Measurements from ENCODE around the gene SLC25A13.
A peak's percentile ranks its signal among the peaks of the same experiment; 100 is the strongest.

SLC25A13 gene

DNA sequence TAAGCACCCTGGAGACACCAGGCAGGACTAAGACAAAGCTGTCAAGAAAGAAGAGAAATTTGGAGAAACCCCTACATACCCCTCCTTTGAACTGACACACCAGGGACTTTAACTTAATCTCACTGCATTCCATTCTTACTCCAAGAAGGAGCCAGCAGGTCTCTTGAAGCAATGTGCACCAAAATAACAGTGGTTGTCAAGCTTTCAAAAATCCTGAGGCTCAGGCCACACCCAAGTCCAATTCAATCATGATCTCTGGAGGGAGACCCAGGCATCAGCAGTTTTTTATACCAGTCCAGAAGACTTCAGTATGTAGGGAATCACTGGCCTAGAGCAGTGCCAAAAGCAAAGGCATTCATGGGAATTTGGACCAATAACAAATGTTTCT is 6.8 kb downstream of the SLC25A13 start:
- no peak for TF ChIP-seq CTCF (conservative IDR thresholded peaks at IDR 0.05; ENCODE audit: control insufficient read depth, insufficient read depth, low read depth, low read length)
- no peak overlapping the region for H3K4me3 ChIP-seq (ENCODE audit: control insufficient read depth, low read depth, low read length)
- no peak for DNase-seq (ENCODE audit: low read depth)

GRCh38 chr7:96314402-96315124 is 7.3 kb downstream of the SLC25A13 start:
- TF ChIP-seq CTCF (conservative IDR thresholded peaks at IDR 0.05; ENCODE audit: control insufficient read depth, insufficient read depth, low read depth, low read length): no peak
- H3K4me3 ChIP-seq (ENCODE audit: control insufficient read depth, low read depth, low read length): no peak overlapping the region
- DNase-seq (ENCODE audit: low read depth): no peak

DNA sequence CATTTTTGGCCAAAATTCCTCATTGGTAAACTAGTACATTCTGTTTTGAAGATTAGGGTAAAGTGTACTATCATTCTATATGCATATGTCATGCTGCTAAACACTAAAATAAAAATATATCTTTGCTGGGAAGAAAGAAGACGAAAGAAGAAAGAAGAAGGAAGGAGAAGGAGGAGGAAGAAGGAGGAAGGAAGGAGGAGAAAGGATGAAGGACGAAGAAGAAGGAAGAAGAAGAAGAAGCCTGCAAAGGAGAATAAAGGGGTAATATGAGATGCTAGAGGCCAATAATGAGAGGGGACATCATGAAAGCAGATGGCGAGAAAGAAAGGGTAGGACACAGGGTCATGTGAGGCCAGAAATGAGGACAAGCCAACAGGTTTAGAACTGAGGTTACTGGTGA is 8.0 kb downstream of the SLC25A13 start:
- DNase-seq (ENCODE audit: low read depth): no peak
- H3K4me3 ChIP-seq (ENCODE audit: control insufficient read depth, low read depth, low read length): no peak overlapping the region
- no peak for TF ChIP-seq CTCF (conservative IDR thresholded peaks at IDR 0.05; ENCODE audit: control insufficient read depth, insufficient read depth, low read depth, low read length)

DNA sequence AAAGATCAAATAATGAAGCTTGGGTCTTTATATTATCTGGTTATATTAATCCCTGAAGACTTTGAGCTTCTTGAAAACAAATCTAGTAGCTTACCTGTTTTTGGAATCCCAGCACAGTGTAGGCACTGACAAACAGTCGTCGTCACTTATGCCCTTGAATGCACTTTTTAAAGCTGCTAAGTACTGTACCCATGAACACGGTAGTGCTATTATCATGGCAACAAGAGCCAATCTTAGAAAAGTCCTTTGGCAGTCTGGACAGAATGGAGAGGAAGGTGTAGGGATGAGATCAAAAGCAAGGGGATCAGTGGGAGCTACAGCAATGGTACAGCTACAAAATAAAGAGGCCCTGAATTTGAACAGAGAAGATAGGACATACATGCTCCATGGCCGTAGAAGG is 9.4 kb downstream of the SLC25A13 start:
- DNase-seq (ENCODE audit: low read depth): no peak
- TF ChIP-seq CTCF (conservative IDR thresholded peaks at IDR 0.05; ENCODE audit: control insufficient read depth, insufficient read depth, low read depth, low read length): no peak
- H3K4me3 ChIP-seq (ENCODE audit: control insufficient read depth, low read depth, low read length): no peak overlapping the region

- no peak for TF ChIP-seq CTCF (conservative IDR thresholded peaks at IDR 0.05; ENCODE audit: control insufficient read depth, insufficient read depth, low read depth, low read length)
Observed at GRCh38 chr7:96311967-96312366, 9.9 kb downstream of the SLC25A13 start.

DNA sequence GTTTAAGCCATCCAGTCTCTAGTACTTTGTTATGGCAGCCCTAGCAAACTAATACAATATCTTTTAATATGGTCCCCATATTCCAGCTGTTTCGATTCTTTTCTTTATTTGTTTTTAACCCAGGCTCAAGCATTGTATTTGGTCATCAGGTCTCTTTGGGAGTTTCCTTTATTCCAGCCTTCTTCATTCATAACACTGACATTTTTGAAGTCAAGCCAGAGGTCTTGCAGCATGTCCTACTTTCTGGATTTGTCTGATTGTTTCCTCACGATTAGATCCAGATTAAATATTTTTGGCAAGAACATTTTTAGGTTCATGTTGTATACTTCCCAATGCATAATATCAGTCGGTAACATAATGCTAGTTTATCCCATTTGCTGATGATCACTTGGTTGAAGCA is 11.8 kb downstream of the SLC25A13 start:
- DNase-seq (ENCODE audit: low read depth): peak; percentile 71
- no peak for TF ChIP-seq CTCF (conservative IDR thresholded peaks at IDR 0.05; ENCODE audit: control insufficient read depth, insufficient read depth, low read depth, low read length)
- H3K4me3 ChIP-seq (ENCODE audit: control insufficient read depth, low read depth, low read length): no peak overlapping the region

More at GRCh38 chr7:96311967-96312366, 9.9 kb downstream of the SLC25A13 start:
- peak; percentile 44 for DNase-seq (ENCODE audit: low read depth)
- H3K4me3 ChIP-seq (ENCODE audit: control insufficient read depth, low read depth, low read length): no peak overlapping the region

DNA sequence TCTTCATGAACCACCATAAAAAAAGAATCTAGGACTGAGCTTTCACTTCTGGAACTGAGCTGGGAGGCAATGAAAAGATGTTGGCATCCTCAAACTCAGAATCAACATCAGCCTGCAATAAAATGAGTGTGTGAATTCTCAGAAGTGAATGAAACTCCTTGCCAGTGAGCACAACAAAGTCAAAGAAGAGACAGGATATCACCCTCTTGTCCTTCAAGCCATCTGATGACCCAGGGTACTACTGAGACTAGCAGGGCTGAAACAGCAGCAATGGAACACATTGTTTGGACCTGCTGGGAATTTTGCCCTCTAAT is 13.0 kb downstream of the SLC25A13 start:
- no peak for DNase-seq (ENCODE audit: low read depth)
- no peak for TF ChIP-seq CTCF (conservative IDR thresholded peaks at IDR 0.05; ENCODE audit: control insufficient read depth, insufficient read depth, low read depth, low read length)
- no peak overlapping the region for H3K4me3 ChIP-seq (ENCODE audit: control insufficient read depth, low read depth, low read length)

All from fibroblast of mammary gland (primary cell).